KG1 (cell line): ENCODE data around the gene FBH1.

Source experiments
- DNase-seq: peaks from one replicate; lab custom pipeline; 2025; lab: John Stamatoyannopoulos, UW

FBH1 gene

DNA sequence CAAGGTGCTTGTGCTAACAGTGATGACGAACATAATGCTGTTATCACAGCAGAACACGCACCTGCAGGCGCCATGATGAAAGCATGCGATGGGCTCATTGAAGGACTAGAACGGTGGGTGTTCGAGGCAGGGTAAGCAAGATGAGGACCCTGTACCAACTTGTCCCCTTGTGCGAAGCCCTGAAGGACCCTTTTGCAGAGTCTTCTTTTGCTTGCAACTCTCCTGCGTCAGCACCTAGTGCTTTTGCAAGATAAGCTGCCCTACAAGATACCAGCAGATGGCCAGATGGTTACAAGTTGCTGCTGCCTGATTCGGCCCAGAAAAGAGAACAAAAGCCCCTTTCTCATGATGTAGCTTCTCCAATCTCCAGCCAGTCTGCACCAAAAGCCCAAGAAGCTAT lies 91.5 kb downstream of the FBH1 start:
- no peak for DNase-seq

GRCh38 chr10:5983774-5984173 lies 93.7 kb downstream of the FBH1 start:
- no peak for DNase-seq

DNA sequence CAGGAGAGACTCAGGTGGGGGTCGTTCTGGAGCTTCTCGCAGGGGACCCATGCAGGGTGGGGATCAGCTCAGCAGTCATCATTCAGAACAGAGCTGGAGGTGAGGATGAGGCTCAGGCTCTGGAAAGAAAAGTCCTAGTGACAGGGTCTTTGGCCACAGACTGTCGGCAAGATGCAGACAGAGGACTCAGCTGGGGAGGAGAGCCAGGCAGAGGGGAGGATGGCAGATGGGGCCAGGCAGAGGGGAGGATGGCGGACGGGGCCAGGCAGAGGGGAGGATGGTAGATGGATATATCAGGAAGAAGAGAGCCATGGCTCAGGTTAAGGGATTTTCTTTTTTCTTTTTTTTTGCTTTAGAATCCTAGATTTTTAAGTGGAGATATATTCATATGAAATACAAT lies 95.0 kb downstream of the FBH1 start:
- no peak for DNase-seq
